A549 treated with AZD9567 at 1 μM for 4 hours (cell line): ENCODE results near the gene SGPL1. TPM values are rescaled to one million over a fixed set of nuclear protein-coding genes. Genes with fewer than 3 reads are reported as not detected.

Experiments
- total RNA-seq: library from RNA; stranded (reverse); fragments of 200-300 nt; extraction: Qiagen RNA extraction; gene quantifications from 5 replicates; pipeline ENCODE4 v1.2.3, GENCODE V29; 2022; ENCODE audit not compliant: insufficient read depth

The SGPL1 gene, protein sequence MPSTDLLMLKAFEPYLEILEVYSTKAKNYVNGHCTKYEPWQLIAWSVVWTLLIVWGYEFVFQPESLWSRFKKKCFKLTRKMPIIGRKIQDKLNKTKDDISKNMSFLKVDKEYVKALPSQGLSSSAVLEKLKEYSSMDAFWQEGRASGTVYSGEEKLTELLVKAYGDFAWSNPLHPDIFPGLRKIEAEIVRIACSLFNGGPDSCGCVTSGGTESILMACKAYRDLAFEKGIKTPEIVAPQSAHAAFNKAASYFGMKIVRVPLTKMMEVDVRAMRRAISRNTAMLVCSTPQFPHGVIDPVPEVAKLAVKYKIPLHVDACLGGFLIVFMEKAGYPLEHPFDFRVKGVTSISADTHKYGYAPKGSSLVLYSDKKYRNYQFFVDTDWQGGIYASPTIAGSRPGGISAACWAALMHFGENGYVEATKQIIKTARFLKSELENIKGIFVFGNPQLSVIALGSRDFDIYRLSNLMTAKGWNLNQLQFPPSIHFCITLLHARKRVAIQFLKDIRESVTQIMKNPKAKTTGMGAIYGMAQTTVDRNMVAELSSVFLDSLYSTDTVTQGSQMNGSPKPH
- 25.7 to 36.7 TPM (median 25.9 TPM) in 5 replicates for total RNA-seq

GRCh38 chr10:70815504-70816219 lies at the start of gene SGPL1:
TSS of gene SGPL1 (plus strand) at chr10:70815948. CDS start at chr10:70816854, 906 bp downstream.

GRCh38 chr10:70785190-70785589 lies 30.6 kb upstream of the SGPL1 start, which contains the start of gene TBATA:
TSS of gene TBATA (minus strand) at chr10:70785377. CDS start at chr10:70783379, 1,998 bp downstream.

DNA sequence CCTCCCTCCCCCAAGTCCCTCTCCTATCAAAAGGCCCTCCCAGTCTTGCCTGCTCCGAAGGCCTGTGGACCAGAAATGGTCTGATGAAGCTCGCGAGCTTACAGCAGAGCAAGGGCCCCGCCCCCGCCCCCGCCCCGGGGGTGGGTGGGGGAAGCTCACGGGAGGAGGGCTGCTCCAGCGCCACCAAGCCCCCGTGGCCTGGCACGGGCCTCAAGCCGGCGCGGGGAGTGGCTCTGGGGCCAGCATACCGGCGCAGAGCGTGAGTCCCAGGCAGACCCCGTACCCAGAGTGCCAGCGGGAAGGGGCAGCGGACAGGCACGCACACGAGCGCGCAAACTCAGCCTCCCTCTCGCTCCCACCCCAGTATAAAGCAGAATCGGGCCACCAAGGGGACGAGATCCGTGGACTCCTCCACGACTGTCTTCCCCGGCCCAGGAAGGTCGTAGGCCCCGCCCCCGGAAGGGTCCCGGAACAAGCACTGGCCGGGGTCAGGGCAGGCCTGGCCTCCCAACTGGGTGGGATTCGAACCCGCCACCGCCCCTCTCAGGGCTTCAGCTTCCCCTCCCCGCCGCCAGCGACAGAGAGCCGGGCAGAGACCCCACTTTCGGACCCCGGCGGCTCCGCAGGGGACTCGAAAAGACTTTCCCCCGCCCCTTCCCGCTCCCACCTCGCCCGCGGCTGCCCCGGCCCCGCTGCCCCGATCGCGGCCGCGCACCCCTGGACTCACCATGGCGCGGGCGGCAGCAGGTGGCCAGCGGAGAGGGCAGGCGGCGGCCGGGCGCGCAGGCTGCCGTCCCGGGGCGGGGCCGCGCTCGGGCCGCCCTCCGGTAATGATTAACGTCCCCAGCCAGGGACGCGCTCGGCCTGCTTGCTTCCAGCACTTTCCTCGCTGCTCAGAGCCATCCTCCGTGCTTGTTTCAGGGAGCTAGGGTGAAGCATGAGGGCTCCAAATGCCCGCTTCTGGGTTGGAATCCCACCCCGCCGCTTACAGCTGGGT lies 72.4 kb downstream of the SGPL1 start, which contains the start of gene PCBD1:
PCBD1 (minus strand) TSS at position 762 of the 997 bp plus-strand sequence; CDS start at position 730, 32 bp downstream.

Other genes starting within 250 kb of the SGPL1 start
- not detected in 5 replicates for gene PRF1, start 213.2 kb upstream of the SGPL1 start, total RNA-seq
- gene ADAMTS14, start 143.4 kb upstream of the SGPL1 start, total RNA-seq = 0.12 to 0.13 TPM (median 0.13 TPM) in 4 of 5 replicates, not detected in the other
- gene TBATA, start 30.6 kb upstream of the SGPL1 start, total RNA-seq = not detected in 5 replicates
- gene PCBD1, start 72.6 kb downstream of the SGPL1 start, total RNA-seq = 193 to 257 TPM (median 235 TPM) in 5 replicates